Measurements from ENCODE around the gene AVPI1. TPM values are rescaled to one million over a fixed set of nuclear protein-coding genes. Genes with fewer than 3 reads are reported as not detected.
"Not testable (repeated sequence)": the region's sequence is repeated elsewhere in the genome, so short reads cannot be mapped to it uniquely, and the experiment has no call there.

Gene AVPI1
- total RNA-seq, 2 experiments from 2014 or later, result 2.5 to 3.0 TPM

- POLR2A ChIA-PET, result interaction anchor here (0.7 to 1.4 kb wide), 2 partner anchors 40 to 321 kb away, joined by 3 to 5 read pairs; no protein-coding TSS in a partner anchor
- peak within 1 kb of the TSS; percentile 86 for H3K27ac Mint-ChIP-seq
- peak within 1 kb of the TSS; percentile 96 for H3K4me3 Mint-ChIP-seq
- intact Hi-C loops (cut with micrococcal nuclease), result no loop called here
- H3K27me3 Mint-ChIP-seq, result no peaks in the 10 kb centered on the region
- DNase-seq (peak; percentile 100), ATAC-seq (peak; percentile 98)
- peaks cover 10% of the 10 kb centered on the region for H3K36me3 Mint-ChIP-seq (ENCODE audit: low read depth)
- no peaks in the 10 kb centered on the region for H3K9me3 Mint-ChIP-seq
- H3K4me1 Mint-ChIP-seq (ENCODE audit: low read depth), result peaks cover 22% of the 10 kb centered on the region
- CTCF ChIA-PET, result interaction anchor here (0.6 to 2.3 kb wide), 4 partner anchors 11 to 68 kb away, joined by 3 to 5 read pairs (median 4); partner anchors contain the start of gene ANKRD2
- TF ChIP-seq CTCF (IDR thresholded peaks at IDR 0.05), result no peak
These were observed 46.7 kb downstream of the AVPI1 start, which contains the start of gene PI4K2A for GRCh38 chr10:97640174-97640867. Gene PI4K2A, plus strand, starts transcription at chr10:97640671. Its CDS starts 72 bp downstream, at chr10:97640743.

- DNase-seq; H3K9me3 Mint-ChIP-seq; H3K36me3 Mint-ChIP-seq (ENCODE audit: low read depth); CTCF ChIA-PET; H3K4me3 Mint-ChIP-seq; H3K27me3 Mint-ChIP-seq; intact Hi-C loops (cut with micrococcal nuclease); ATAC-seq: not testable (repeated sequence)
- Mint-ChIP-seq H3K4me1 (ENCODE audit: low read depth) (peaks cover 22% of the 10 kb centered on the region), H3K27ac (peak overlapping the region; percentile 34)
- POLR2A ChIA-PET, result interaction anchor here (0.7 kb wide), 1 partner anchor 373 kb away, joined by 3 read pairs; no protein-coding TSS in a partner anchor
These were observed 48.0 kb downstream of the AVPI1 start for GRCh38 chr10:97639090-97639489.

- Mint-ChIP-seq H3K4me1 (ENCODE audit: low read depth) (peaks cover 17% of the 10 kb centered on the region), H3K27me3 (no peaks in the 10 kb centered on the region), H3K4me3 (no peak overlapping the region), H3K36me3 (ENCODE audit: low read depth) (no peaks in the 10 kb centered on the region), H3K27ac (no peak overlapping the region), H3K9me3 (no peaks in the 10 kb centered on the region)
- TF ChIP-seq CTCF (IDR thresholded peaks at IDR 0.05), result no peak
- ATAC-seq (no peak), DNase-seq (no peak)
- POLR2A ChIA-PET, result no interaction called here
- CTCF ChIA-PET, result no interaction called here
- intact Hi-C loops (cut with micrococcal nuclease), result no loop called here
These were observed 51.5 kb downstream of the AVPI1 start for GRCh38 chr10:97635577-97635976.

- Mint-ChIP-seq H3K9me3 (no peaks in the 10 kb centered on the region), H3K27me3 (no peaks in the 10 kb centered on the region), H3K27ac (no peak overlapping the region), H3K4me3 (peak overlapping the region; percentile 93), H3K4me1 (ENCODE audit: low read depth) (peaks cover 14% of the 10 kb centered on the region), H3K36me3 (ENCODE audit: low read depth) (no peaks in the 10 kb centered on the region)
- CTCF ChIA-PET, result interaction anchor here (0.9 to 1.2 kb wide), 2 partner anchors 9 to 11 kb away, joined by 3 read pairs; no protein-coding TSS in a partner anchor
- peak; percentile 62 for TF ChIP-seq CTCF (IDR thresholded peaks at IDR 0.05)
- POLR2A ChIA-PET, result no interaction called here
- ATAC-seq (peak; percentile 47), DNase-seq (peak; percentile 39)
- intact Hi-C loops (cut with micrococcal nuclease), result no loop called here
These were observed 53.1 kb downstream of the AVPI1 start for GRCh38 chr10:97633921-97634320.

- POLR2A ChIA-PET, result no interaction called here
- CTCF ChIA-PET, result interaction anchor here (0.9 to 1.2 kb wide), 2 partner anchors 9 to 12 kb away, joined by 3 read pairs; no protein-coding TSS in a partner anchor
- peak within 1 kb of the TSS; percentile 84 for H3K27ac Mint-ChIP-seq
- H3K27me3 Mint-ChIP-seq, result no peaks in the 10 kb centered on the region
- intact Hi-C loops (cut with micrococcal nuclease), result no loop called here
- peaks cover 14% of the 10 kb centered on the region for H3K4me1 Mint-ChIP-seq (ENCODE audit: low read depth)
- ATAC-seq (peak; percentile 98), DNase-seq (peak; percentile 93)
- H3K36me3 Mint-ChIP-seq (ENCODE audit: low read depth), result no peaks in the 10 kb centered on the region
- H3K9me3 Mint-ChIP-seq, result no peaks in the 10 kb centered on the region
- H3K4me3 Mint-ChIP-seq, result peak within 1 kb of the TSS; percentile 93
- TF ChIP-seq CTCF (IDR thresholded peaks at IDR 0.05), result no peak
These were observed 53.8 kb downstream of the AVPI1 start, which contains the start of gene MORN4 for GRCh38 chr10:97632949-97633884. Gene MORN4, minus strand, starts transcription at chr10:97633500. Its CDS starts 13,847 bp downstream, at chr10:97619653.
